Activated CD8-positive, alpha-beta memory T cell treated with anti-CD3 and anti-CD28 coated beads, Interleukin-2, amount 50 U/mL, for 4 hours (primary cell): ENCODE data around the gene CDC6.

Experiments
- DNase-seq: peaks from one replicate; pipeline ENCODE4 v3.0.0-alpha.2; 2020

The CDC6 gene

DNA sequence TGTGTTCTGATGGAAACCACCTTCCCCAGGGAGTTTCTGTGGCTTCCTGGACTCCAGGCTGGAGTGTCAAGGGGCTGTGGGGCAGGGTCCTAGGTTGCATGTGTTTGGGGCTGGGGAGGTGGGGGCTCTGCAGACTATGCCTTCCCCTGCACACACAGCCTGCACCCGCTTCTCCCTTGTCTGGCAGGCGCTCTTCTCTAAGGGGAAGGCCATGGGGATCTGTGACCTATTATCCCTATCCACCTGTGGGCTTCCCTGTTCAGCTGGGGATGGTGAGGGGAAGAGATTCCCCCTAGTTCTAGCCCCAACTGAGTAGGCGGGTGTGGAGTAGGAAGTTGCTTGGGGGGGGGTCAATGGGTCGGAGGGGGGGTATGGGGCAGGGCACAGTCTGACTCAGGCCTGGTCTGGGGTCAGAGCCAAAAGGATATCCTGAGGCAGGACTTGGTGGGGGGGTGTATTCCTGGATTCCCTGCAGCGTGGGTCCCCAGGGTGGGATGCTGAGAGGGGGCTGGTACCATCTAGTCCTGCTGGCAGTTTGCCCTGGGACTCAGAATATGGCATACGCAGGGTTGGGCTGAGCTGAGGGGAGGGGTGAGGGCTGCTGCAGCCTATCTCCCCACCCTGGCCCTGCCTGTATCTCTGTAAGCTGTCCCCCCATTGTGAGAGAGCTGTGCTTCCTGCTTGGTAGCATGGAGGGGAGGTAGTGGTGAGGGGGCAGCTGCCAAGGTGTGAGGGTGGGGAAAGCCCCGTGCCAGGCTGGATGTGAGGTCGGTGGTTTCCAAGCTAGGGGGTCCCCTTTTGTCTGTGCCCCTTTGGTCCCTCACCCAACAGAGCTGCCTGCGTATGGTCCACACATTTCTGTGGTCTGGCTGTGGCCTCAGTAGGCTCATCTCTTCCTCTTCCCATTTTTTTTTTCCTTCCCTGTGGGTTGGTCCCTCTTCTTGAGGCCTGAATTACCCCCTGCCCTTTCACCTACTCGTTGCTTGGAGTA, 36.0 kb downstream of the CDC6 start:
- peak; percentile 75 for DNase-seq

DNA sequence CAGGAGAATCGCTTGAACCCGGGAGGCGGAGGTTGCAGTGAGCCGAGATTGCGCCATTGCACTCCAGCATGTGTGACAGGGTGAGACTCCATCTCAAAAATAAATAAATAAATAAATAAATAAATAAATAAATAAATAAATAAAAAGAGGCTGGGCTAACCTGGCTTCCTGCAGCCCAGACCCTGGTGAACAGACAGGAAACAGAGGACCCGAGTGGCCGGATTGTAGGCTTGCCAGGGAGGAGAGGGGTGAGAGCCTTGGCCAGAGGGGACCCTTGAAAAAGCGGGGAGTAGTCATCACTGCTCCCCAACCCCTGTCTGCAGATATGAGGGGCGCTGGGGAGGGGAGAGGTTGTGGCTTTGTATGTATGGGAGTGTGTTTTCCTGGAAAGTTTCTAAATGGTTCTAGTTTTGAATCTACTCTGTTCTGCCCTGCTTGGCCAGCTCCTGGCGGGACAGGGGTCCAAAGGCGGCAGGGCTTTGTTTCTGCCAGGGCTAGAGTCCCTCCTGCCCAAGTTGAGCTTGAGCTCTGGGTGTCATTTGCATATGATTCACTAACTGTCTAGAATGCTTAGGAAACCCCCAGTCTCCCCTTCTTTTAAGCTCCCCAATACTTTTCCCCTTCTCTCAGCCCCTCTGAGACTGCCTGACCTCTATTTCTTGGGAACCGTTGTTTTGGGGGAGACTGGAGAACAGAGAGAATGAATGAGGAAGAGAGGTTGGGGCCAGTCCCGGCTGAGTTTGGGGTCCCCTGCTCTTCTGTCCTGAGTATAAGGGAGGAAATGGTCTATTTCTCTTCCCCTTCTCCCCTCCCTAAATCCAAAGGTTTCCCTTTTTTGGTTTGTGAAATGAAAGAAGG, 37.7 kb downstream of the CDC6 start:
- no peak for DNase-seq

DNA sequence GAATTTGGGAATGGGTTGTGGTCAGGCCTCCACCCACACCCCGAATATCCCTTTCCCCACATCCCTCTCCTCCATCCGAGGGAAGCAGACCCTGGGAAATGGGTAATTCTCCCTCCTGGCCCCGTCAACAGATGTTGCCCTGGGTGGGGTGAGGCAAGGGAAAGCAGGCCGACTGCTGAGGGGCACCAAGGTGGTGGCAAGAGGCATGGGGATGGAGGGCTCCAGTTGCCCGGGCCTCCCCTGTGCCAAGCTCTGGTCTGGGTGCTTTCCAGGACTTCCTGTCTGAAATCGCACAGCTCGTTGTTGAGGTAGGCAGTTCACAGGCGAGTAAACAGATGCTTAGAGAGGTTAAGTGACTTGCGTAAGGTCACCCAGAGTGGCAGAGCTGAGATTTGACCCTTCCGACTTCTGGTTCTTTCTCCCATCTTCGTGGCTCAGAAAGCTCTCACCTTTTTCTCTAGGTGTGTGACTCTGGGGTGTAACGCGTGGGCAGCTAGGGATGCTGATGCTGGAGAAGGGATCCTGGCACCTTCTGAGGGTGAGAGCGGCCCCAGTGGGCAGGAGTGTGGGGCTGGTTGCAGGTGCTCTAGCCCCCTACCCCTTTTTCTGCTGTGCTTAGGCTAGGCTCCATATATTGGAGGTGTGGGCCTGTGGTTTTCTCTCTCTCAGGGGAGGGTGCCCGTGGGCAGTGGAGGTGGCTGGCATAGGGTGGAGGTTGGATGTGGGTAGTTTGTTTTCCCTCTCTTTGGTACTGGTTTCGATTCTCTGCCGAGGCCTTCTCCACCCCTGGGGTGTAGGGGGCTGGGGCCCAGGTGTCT, 38.5 kb downstream of the CDC6 start:
- DNase-seq: peak; percentile 48

DNA sequence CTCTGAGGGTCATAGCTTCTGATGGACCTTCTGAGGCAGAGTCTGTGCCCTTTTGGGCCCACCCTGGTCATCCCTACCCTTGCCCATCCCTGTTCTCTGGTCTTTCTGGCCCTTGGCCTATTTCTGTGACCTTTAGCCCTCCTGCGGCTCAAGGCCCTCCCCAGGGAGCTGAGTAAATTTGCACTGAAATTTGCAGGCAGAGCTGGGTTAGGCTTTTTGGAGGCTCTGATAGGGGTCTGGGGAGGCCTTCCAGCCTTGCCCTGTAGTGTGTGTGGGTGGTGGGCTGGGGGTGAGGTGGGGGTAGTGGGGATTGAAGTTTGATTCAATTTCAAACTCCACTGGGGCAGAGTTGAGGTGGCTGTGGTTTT, 39.1 kb downstream of the CDC6 start:
- no peak for DNase-seq

DNA sequence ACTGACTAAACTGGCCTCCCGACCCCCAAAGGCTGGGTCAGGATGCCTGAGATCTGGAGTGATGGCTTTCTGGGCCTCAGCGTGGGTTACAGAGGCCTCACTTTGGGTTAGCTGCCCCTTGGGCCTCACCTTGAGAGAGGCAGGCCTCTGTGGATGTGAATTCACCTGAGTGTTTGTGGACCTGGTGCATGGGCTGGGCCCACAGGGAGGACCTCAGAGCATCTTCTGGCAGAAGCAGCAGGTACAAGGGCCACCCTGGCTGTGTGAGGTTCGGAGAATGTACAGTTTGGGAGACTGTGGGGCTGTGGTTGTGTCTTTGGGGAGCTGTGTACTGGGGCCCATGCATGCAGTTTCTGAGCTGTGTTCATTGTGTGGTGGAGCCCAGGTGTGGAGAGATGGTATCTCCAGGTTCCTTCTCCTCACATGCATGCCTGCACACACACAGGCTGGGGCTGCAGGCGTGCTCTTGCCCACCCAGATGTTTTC, 39.6 kb downstream of the CDC6 start:
- no peak for DNase-seq

DNA sequence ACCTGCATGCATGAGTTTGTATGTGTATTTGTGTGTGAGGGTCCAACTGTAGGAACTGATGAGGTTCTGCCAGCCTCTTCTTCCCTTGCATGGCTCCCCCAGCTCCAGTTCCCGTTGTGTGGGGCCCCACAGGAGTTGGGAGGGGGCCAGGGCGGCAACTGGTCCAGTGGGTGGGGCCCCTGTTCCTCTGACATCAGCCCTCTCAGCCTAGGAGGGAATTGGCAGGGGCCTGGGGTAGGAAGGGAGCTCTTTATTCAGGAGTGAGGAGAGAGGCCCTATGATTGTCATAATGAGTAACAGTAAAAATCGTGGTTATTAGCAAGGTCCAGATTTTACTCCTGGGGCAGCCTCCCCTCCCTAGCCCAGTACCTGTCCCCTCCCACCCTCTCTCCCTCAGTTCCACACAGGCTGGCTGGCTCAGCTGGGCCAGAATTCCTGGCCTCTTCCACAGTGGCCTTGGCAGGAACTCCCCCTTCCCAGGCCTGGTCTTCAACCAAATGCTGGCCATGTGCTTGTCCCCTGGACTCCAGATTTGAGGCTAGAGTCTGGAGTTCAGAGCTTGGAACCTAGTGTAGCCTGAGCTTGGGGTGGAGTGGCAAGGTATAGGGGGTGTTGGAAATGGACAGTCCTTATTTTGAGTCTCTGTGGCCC, 40.2 kb downstream of the CDC6 start:
- no peak for DNase-seq

DNA sequence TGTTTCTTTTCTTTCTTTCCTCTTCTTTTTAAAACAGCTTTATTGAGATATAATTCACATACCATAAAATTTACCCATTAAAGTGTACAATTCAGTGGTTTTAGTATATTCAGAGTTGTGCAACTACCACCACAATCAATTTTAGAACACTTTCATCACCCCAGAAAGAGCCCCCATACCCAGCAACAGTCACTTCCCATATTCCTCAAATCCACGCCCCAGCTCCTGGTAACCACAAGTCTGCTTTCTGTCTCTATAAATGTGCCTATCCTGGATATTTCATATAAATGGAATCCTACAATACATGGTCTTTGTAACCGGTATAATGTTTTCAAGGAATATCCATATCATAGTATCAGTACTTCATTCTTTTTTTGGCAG, 40.7 kb downstream of the CDC6 start:
- no peak for DNase-seq

DNA sequence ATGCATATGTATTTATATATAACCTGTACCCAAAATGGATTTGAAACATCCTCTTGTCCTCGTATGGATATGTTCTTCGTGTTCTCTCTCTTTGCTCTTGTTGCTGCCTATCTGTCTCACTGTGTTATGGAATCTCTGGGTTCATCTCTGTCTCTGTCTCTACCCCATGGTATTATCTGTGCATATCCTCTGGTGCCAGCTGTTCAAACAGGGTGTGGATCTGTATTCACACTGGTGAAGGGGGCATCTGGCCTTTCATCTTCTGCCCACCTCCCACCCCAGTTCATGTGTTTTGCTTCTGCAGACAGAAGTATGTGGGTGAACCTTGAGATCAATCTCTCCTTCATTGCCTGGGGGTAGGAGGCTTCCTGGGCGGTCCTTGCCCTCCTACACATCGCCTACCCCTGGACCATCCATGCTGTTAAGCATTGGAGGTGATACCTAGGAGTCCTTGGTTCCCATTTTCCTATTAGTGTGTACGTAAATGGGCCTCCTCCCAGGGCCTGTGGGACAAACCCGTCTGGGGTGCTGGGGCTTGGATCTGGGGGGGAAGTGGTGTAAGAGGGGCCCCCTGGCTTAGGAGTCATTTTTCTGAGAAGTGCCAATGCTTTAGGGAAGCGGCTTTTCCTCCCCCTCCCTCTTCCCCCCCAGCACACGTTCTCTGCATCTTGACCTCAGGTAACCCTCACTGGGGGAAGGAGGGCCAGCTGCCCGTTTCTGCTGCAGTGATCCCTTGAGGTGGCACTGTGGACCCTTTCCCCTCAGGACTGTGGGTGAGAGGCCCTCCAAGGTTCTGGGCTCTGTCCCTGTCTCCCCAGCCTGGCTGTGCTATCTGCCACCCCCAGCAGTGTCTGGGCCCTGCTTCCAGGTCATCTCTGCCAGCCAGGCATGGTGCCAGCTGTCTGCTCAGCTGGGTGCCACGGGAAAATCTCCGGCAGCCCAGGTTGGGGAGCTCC, 42.4 kb downstream of the CDC6 start:
- peak; percentile 21 for DNase-seq

DNA sequence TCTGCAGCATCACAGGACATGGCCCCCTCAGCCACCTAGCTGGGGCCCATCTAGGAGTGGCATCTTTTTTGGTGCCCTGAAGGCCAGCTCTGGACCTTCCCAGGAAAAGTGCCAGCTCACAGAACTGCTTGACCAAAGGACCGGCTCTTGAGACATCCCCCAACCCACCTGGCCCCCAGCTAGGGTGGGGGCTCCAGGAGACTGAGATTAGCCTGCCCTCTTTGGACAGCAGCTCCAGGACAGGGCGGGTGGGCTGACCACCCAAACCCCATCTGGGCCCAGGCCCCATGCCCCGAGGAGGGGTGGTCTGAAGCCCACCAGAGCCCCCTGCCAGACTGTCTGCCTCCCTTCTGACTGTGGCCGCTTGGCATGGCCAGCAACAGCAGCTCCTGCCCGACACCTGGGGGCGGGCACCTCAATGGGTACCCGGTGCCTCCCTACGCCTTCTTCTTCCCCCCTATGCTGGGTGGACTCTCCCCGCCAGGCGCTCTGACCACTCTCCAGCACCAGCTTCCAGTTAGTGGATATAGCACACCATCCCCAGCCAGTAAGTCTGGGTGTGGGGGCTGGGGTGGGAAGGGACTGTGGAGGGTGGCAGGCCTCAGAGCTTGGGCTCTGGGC, 43.3 kb downstream of the CDC6 start:
- no peak for DNase-seq

DNA sequence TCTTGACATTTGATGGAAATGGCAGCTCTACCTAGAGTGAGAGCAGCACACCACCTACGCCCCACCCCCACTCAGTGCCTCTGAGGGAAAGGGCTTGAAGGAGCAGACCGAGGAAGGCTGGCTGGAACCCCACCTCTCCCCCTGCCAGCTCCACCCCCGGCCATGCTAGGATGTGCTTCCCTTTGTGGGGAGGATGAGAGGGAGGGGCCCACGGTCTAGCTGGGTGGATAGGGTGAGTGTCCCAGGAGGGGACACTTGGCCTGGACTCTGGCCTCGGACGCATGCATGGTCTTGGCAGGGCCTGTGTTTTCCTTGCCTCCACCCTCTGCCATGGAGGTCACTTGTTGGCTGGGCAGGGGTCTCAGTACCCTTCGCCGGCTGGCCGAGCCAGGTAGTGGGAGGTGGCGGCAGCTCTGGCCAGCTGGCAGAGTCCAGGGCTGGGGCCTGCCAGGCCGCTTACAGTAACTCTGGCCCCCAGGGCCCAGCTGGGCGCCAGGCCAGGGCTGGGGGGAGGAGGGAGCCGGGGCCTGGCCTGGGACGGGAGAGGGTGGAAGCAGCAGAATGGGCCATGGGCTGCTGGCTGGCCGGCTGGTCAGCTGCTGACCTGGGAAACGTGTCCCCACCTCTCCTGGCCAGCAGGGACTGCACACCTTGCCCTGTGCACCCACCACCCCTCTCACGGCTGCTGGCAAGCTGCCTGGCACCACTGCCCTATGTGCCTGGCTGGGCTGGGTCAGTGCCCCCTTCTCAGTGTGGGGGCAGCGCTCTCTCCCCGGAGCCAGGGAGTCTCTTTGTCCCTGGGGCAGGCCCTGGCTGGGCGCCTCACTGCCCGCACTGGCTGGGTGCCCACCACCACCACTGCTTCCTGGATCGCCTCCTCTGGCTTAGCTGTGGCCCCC, 44.3 kb downstream of the CDC6 start:
- peak; percentile 22 for DNase-seq

DNA sequence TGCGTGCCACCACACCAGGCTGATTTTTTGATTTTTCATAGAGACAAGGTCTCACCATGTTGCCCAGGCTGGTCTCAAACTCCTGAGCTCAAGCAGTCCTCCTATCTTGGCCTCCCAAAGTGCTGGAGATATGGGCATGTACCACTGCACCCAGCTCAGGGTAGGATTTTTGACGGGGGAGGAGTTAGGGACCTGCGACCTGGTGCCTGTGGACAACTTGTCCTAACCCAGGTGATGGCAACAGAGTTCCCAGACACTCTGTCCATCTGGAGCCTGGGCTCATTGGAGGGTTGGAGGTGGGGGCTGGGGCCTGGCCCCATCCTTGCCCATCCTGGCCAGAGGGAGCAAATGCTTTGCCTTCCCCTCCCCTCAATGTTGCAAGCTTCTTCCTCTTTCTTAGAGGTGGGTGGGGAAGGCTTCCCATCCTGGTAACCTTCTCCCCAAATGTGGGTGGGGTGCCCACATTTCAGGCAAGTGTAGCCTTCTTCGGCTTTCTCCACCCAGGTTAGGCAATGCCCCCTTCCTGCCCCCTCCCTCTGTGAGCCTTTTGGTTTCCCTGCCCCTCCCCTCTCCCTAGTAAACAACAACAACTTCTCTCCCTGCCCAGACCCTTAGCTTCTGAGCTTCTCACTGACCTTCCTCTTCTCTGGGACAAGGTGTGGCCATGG, 46.2 kb downstream of the CDC6 start:
- DNase-seq: no peak

DNA sequence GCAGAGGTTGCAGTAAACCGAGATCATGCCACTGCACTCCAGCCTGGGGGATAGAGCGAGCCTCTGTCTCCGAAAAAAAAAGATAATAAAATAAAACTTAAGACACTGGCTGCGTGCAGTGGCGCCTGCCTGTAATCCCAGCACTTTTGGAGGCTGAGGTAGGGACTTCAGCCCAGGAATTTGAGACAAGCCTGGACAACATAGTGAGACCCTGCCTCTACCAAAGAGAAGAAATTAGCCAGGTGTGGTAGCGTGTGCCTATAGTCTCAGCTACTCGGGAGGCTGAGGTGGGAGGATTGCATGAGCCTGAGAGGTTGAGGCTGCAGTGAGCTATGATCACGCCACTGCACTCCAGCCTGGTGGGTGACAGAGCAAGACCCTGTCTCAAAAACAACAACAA, 47.9 kb downstream of the CDC6 start:
- DNase-seq: no peak

DNA sequence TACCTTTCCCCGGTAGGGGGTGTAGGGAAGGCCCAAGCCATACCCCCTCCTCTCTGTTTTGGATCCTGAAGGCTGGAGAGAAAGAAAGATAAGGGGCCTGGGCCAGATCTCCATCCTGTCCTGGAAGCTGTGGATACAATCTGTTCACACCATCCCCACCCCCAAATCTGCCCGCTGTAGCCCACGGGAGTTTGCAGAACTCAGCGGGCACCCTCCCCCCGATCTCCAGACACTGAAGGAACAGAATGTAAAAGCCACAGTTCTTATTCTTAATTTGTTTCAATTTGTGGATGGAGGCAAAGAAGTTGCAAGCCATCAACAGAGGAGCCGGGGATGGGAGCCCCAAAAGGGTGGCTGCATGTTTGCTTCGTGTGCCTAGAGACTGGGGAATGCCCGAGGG, 49.7 kb downstream of the CDC6 start:
- DNase-seq: no peak

DNA sequence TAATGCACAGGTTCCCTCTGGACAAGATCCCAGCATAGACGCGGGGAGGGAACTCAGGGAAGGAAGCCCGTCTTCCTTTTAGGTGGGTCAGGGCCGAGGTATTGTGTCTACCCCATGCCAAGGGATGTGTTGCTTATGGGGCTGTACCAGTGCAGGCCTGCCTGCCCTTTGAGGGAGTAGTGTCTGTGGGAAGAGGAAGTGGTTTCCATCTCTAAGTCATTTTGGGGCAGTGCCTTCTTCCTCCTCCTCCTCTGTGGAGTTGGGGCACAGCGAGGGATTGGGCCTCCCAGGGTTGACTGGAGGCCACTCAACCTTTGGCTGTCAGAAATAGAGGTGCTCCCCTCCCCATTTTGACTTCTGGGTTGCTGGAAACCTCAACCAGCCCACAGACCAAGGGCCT, 50.4 kb downstream of the CDC6 start:
- peak; percentile 15 for DNase-seq

DNA sequence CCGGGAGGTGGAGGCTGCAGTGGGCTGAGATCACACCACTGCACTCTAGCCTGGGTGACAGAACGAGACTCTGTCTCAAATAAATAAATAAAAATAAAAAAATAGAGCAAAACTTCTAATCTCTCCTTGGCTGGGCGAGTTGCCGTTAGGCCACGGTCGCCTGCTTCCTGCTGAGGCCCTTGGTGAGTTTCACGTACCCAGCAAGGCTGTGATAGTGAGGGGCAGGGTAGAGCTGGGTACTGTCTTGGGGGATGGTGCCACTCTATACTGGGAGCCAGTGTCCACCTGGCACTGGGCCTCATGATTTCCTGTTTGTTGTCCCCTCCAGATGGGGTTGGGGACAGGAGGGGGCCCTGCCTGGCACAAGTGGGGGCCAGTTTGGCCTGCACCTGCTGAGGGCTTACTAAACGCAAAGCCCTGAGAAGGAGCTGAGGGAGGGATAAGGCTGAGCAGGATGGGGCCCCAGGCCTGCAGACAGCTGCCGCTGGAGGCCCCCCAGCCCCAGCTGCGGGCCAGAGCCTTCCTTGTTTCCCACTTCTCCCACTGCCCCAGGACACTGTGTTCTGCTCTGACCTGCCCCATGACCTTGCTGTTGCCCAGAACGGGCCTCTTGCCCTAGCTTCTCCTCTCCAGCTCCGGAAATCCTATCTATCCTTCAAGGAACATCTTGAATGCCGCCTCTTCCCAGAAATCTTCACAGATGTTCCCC, 51.4 kb downstream of the CDC6 start:
- no peak for DNase-seq

DNA sequence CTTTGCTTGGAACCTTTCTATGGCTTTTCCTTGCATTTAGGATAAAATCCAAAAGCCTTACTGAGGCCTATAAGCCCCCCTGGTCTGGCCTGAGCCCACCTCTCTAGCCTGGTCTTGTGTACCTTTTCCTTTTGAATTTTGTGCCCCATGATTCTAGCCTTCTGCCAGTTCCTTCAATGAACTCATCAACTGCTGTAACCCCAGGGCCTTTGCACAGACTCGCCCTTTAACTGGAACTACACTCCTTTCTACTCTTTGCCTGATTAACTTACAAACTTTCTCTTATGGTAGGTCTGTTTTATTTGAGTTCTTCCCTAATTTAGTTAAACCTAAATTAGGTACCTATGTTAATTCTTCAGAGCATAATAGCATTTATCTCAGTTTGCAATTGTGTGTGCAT, 52.6 kb downstream of the CDC6 start:
- DNase-seq: no peak

DNA sequence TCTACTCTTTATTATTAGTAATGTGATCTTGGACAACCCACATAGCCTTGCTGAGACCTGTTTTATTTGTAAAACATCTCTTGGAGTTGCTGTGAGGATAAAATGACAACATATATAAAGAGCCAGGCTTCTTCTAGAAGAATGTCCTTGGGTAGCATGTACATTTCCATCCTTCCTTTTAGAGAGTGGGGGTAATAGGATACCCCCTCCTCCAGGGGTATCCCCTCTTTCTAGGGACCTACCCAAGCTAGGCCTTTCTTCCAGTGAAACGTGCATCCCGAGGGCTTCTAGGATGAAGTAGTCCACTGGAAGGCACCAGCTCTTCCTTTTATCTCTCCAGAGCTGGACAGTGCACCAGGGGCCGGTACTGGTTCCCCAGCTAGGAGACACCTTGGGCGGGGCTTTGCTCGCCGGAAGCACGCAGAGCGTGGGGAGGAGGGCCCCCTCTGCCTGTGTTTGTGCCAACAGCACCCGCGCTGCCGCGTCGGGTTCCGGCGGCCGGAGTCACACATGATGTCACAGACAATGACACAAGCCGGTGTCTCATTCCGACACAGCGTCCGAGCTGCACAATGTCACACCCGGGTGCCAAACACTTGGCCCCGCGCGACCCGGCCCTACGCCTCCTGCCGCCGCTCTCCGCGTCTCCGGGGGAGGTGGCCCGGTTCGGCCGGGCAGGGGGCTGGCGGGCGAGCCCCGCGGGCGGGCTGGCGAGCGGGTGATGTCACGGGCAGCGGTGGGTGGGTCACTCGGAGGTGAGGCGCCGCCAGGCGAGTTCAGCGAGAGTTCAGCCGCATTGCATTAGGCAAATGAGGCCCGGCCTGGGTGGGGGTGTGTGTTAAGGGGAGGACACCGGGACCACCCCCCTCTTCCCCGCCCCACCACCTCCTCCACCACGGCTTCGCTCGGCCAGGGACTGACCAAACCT, 53.5 kb downstream of the CDC6 start:
- peak; percentile 86 for DNase-seq
